ENCODE results near the gene CCT3. TPM values are rescaled to one million over a fixed set of nuclear protein-coding genes. Genes with fewer than 3 reads are reported as not detected.

The CCT3 gene
- total RNA-seq, 1 experiment from 2014 or later, result 451 TPM

- ChIA-PET CTCF (interaction anchor here (0.6 to 2.2 kb wide), 4 partner anchors 25 to 62 kb away, joined by 3 to 12 read pairs (median 8); no protein-coding TSS in a partner anchor), POLR2A (no interaction called here)
- H3K9me3 ChIP-seq (ENCODE audit: control insufficient read depth, insufficient read depth, low read depth, low read length), result no peaks in the 10 kb centered on the region
- H3K36me3 ChIP-seq (ENCODE audit: control insufficient read depth, insufficient read depth, low read length), result no peaks in the 10 kb centered on the region
- TF ChIP-seq REST (IDR thresholded peaks at IDR 0.05; ENCODE audit: insufficient read depth in 1 of 2, low read depth in 2 of 2, low read length in 1 of 2) (no peak), CTCF (IDR thresholded peaks at IDR 0.05) (no peak), POLR2AphosphoS5 (IDR thresholded peaks at IDR 0.05; ENCODE audit: low read depth, low read length) (no peak), SIN3A (IDR thresholded peaks at IDR 0.05; ENCODE audit: borderline replicate concordance, insufficient read depth, low read depth, low read length) (no peak)
- no peak overlapping the region for H3K4me3 ChIP-seq (ENCODE audit: low read depth in 2 of 2, low read length in 2 of 2)
- ATAC-seq, result no peak
- H3K4me1 ChIP-seq (ENCODE audit: control insufficient read depth, insufficient read depth, low read length), result no peaks in the 10 kb centered on the region
- no peaks in the 10 kb centered on the region for H3K27me3 ChIP-seq (ENCODE audit: control insufficient read depth, insufficient read depth, low read length)
- DNase-seq (ENCODE audit: low read depth, low spot score), result no peak
- no TSS peak for BruUV-seq (replicated peaks)
- in situ Hi-C loops (cut with HindIII; ENCODE audit: low pct_unique_long_range_greater_than_20kb, low sequenced_read_pairs), result no loop called here
- H3K27ac ChIP-seq (ENCODE audit: low read length), result no peak overlapping the region
- intact Hi-C loops (cut with micrococcal nuclease; ENCODE audit: unreplicated experiment), result no loop called here
Measured at GRCh38 chr1:156384007-156384406, 45.9 kb upstream of the CCT3 start.

DNA sequence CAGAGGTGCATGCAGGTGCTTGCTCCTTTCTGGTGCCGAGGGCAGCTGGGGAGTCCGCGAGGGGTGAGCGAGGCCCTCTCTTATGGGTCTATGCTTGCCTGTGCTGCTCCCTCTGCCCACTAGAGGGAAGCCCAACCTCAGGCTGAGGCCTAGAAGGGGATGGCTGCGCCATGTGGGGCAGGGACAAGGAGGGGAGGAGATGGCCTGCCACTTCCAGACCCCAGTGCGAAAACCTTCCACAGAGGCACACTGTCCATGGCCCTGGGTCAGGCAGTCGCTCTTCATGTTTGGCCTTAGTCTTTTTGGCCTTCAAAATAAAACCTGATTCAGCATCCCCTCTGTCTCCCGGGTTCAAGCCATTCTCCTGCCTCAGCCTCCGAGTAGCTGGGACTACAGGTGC is 44.9 kb upstream of the CCT3 start:
- in situ Hi-C loops (cut with HindIII; ENCODE audit: low pct_unique_long_range_greater_than_20kb, low sequenced_read_pairs) (no loop called here), intact Hi-C loops (cut with micrococcal nuclease; ENCODE audit: unreplicated experiment) (loop anchor here (2.0 kb wide), 1 partner anchor 226 kb away; no protein-coding TSS in a partner anchor)
- Histone ChIP-seq H3K36me3 (ENCODE audit: control insufficient read depth, insufficient read depth, low read length) (no peaks in the 10 kb centered on the region), H3K9me3 (ENCODE audit: control insufficient read depth, insufficient read depth, low read depth, low read length) (no peaks in the 10 kb centered on the region), H3K27me3 (ENCODE audit: control insufficient read depth, insufficient read depth, low read length) (no peaks in the 10 kb centered on the region), H3K4me3 (ENCODE audit: low read depth in 2 of 2, low read length in 2 of 2) (no peak overlapping the region), H3K4me1 (ENCODE audit: control insufficient read depth, insufficient read depth, low read length) (no peaks in the 10 kb centered on the region), H3K27ac (ENCODE audit: low read length) (no peak overlapping the region)
- DNase-seq (ENCODE audit: low read depth, low spot score), result peak; percentile 52
- CTCF ChIA-PET, result interaction anchor here (1.3 to 2.1 kb wide), 2 partner anchors 59 to 63 kb away, joined by 4 to 7 read pairs; no protein-coding TSS in a partner anchor
- peak; percentile 95 for ATAC-seq
- POLR2A ChIA-PET, result no interaction called here
- TF ChIP-seq REST (IDR thresholded peaks at IDR 0.05; ENCODE audit: insufficient read depth in 1 of 2, low read depth in 2 of 2, low read length in 1 of 2), result no peak
- TF ChIP-seq TCF7L2 (IDR thresholded peaks at IDR 0.05; ENCODE audit: low read depth, low read length), result no peak
- peak; percentile 96 for TF ChIP-seq CTCF (IDR thresholded peaks at IDR 0.05)
- no peak for TF ChIP-seq POLR2AphosphoS5 (IDR thresholded peaks at IDR 0.05; ENCODE audit: low read depth, low read length)
- no TSS peak for BruUV-seq (replicated peaks)

All from Panc1 (cell line).